HUDEP-2 (cell line): Measurements from ENCODE around the gene ARL8B.
"Not testable (repeated sequence)": the region's sequence is repeated elsewhere in the genome, so short reads cannot be mapped to it uniquely, and the experiment has no call there.

ENCODE experiments used
- DNase-seq, 76 experiments: peaks; one replicate each; lab custom pipeline; 2025; ENCODE audit not compliant: unreplicated experiment in 76 of 76; lab: John Stamatoyannopoulos, UW

Gene ARL8B

GRCh38 chr3:5143464-5143863 lies 21.4 kb downstream of the ARL8B start:
- DNase-seq = no peak

- DNase-seq = no peak
Observed at GRCh38 chr3:5144316-5144994, 22.4 kb downstream of the ARL8B start.

GRCh38 chr3:5145120-5145519 lies 23.0 kb downstream of the ARL8B start:
- no peak for DNase-seq

- DNase-seq = not testable (repeated sequence)
Observed at GRCh38 chr3:5147152-5147551, 25.1 kb downstream of the ARL8B start.

GRCh38 chr3:5149306-5149880 lies 27.3 kb downstream of the ARL8B start:
- DNase-seq = no peak

GRCh38 chr3:5151586-5151985 lies 29.5 kb downstream of the ARL8B start:
- no peak for DNase-seq

GRCh38 chr3:5153074-5153473 lies 31.0 kb downstream of the ARL8B start:
- DNase-seq = no peak

GRCh38 chr3:5155241-5155640 lies 33.1 kb downstream of the ARL8B start:
- no peak for DNase-seq

- DNase-seq = no peak
Observed at GRCh38 chr3:5160321-5160720, 38.2 kb downstream of the ARL8B start.

GRCh38 chr3:5160940-5161858 lies 39.1 kb downstream of the ARL8B start:
- DNase-seq = peak in 2 of 76 experiments; percentile 1 to 13

GRCh38 chr3:5162102-5162501 lies 40.0 kb downstream of the ARL8B start:
- no peak for DNase-seq

GRCh38 chr3:5165698-5166097 lies 43.6 kb downstream of the ARL8B start:
- DNase-seq = no peak

GRCh38 chr3:5166846-5167245 lies 44.8 kb downstream of the ARL8B start:
- no peak for DNase-seq

- DNase-seq = no peak
Observed at GRCh38 chr3:5168110-5168509, 46.0 kb downstream of the ARL8B start.

GRCh38 chr3:5169807-5170206 lies 47.7 kb downstream of the ARL8B start:
- DNase-seq = no peak

GRCh38 chr3:5170975-5171374 lies 48.9 kb downstream of the ARL8B start:
- DNase-seq = no peak

- DNase-seq = no peak
Observed at GRCh38 chr3:5172018-5172417, 49.9 kb downstream of the ARL8B start.

- not testable (repeated sequence) for DNase-seq
Observed at GRCh38 chr3:5179036-5179435, 56.9 kb downstream of the ARL8B start.

- DNase-seq = no peak
Observed at GRCh38 chr3:5181469-5182141, 59.5 kb downstream of the ARL8B start.

- DNase-seq = not testable (repeated sequence)
Observed at GRCh38 chr3:5183714-5184113, 61.6 kb downstream of the ARL8B start.

GRCh38 chr3:5184499-5184898 lies 62.4 kb downstream of the ARL8B start:
- DNase-seq = no peak
